ENCODE data around the gene VDR.

The VDR gene

DNA sequence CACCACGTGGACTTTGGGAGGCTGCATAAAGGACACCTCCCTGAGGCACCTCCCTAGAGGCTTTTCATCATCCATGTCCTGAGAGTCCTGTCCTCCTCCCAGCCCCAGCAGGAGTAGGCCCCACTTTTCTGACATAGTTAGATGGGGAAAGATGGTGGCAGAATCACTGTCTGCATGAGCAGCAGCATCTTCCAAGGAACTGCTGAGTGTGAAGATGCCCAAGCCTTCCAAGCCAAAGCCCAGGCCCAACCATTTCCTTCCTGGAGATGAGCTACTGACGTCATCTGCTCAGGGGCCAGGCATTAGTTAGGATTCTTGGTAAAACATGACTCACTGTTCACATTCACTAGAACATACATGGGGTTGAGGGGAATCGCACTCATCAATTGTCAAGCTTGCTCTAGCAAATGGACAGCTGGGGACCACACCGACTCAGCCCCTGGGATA is 37.3 kb downstream of the VDR start:
- H3K4me1 ChIP-seq (ENCODE audit: control insufficient read depth, insufficient read depth, low read length): no peaks in the 10 kb centered on the region
- no peaks in the 10 kb centered on the region for H3K9me3 ChIP-seq (ENCODE audit: control insufficient read depth, insufficient read depth, low read length)
- H3K36me3 ChIP-seq (ENCODE audit: control insufficient read depth, insufficient read depth, low read length): no peaks in the 10 kb centered on the region
- H3K27ac ChIP-seq (ENCODE audit: low read depth, low read length): no peak overlapping the region
- no peak overlapping the region for H3K4me3 ChIP-seq (ENCODE audit: low read depth, low read length)
- no peak overlapping the region for H3K9ac ChIP-seq (ENCODE audit: low read depth, low read length)
- H3K27me3 ChIP-seq (ENCODE audit: control insufficient read depth, insufficient read depth, low read length): no peaks in the 10 kb centered on the region

DNA sequence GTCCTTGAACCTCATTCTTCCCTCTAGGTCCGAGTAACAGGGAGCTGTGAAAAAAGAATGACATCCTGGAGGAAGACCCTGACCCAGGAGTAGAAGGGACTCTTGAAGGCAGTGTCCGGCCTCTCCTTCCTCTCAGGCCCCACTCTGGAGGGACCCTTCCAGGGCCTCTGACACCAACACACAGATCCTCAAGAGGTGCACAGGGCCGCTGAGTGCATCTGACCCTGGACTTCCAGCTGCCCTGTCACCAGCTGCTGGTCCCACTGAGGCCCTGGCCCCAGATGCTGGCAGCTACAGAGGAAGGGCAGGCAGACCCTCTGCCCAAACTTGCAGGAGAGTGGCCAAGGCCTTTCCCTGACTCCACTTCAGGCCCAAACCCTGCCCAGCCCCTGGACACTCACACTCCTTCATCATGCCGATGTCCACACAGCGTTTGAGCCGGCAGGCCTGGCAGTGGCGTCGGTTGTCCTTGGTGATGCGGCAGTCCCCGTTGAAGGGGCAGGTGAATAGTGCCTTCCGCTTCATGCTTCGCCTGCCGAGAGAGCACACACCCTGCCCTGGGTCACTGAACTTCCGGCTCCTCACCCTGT is 40.1 kb downstream of the VDR start:
- H3K27me3 ChIP-seq (ENCODE audit: control insufficient read depth, insufficient read depth, low read length): no peaks in the 10 kb centered on the region
- H3K9me3 ChIP-seq (ENCODE audit: control insufficient read depth, insufficient read depth, low read length): no peaks in the 10 kb centered on the region
- H3K36me3 ChIP-seq (ENCODE audit: control insufficient read depth, insufficient read depth, low read length): no peaks in the 10 kb centered on the region
- no peak overlapping the region for H3K27ac ChIP-seq (ENCODE audit: low read depth, low read length)
- no peak overlapping the region for H3K9ac ChIP-seq (ENCODE audit: low read depth, low read length)
- H3K4me3 ChIP-seq (ENCODE audit: low read depth, low read length): no peak overlapping the region
- no peaks in the 10 kb centered on the region for H3K4me1 ChIP-seq (ENCODE audit: control insufficient read depth, insufficient read depth, low read length)

DNA sequence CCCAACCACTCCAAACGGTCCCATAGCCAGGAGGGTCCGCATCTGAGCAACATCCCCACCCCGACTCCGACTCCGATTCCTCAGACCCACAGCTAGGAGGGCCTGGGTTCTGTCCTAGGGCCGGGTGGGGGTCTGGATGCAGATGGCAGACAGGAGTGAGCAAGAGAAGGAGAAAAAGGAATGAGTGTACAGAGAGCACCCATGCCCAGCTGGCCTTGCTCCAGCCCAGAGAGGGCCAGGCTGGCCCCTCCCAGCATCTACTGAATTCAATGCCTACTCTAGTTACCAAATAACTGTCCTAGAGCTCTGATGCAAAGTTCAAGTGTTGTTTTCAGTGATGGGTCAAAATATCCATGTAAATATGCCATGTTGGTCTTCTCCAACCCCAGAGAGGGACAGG is 40.8 kb downstream of the VDR start:
- no peaks in the 10 kb centered on the region for H3K4me1 ChIP-seq (ENCODE audit: control insufficient read depth, insufficient read depth, low read length)
- no peak overlapping the region for H3K27ac ChIP-seq (ENCODE audit: low read depth, low read length)
- no peaks in the 10 kb centered on the region for H3K9me3 ChIP-seq (ENCODE audit: control insufficient read depth, insufficient read depth, low read length)
- no peak overlapping the region for H3K4me3 ChIP-seq (ENCODE audit: low read depth, low read length)
- H3K9ac ChIP-seq (ENCODE audit: low read depth, low read length): no peak overlapping the region
- no peaks in the 10 kb centered on the region for H3K27me3 ChIP-seq (ENCODE audit: control insufficient read depth, insufficient read depth, low read length)
- H3K36me3 ChIP-seq (ENCODE audit: control insufficient read depth, insufficient read depth, low read length): no peaks in the 10 kb centered on the region

DNA sequence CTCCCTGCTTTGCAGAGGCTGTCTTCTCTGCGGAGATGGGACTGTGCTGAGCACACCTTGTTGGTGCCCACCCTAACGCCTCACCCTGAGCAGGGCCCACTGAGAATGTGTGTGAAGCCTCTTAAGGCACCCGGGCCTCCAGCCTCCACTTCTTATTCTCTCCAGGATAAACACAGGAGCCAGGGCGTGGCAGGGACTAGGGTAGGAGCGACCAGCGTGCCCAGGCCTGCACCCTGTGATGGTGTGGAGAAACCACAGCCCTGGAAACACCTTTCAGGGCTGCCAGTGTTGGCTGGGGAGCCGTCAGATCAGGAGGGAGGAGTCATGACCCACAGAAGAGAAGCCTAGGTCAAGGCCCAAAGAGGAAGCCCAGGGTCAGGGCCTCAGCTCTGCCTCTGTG is 41.3 kb downstream of the VDR start:
- no peaks in the 10 kb centered on the region for H3K36me3 ChIP-seq (ENCODE audit: control insufficient read depth, insufficient read depth, low read length)
- no peaks in the 10 kb centered on the region for H3K9me3 ChIP-seq (ENCODE audit: control insufficient read depth, insufficient read depth, low read length)
- H3K9ac ChIP-seq (ENCODE audit: low read depth, low read length): no peak overlapping the region
- H3K27me3 ChIP-seq (ENCODE audit: control insufficient read depth, insufficient read depth, low read length): no peaks in the 10 kb centered on the region
- no peak overlapping the region for H3K4me3 ChIP-seq (ENCODE audit: low read depth, low read length)
- no peak overlapping the region for H3K27ac ChIP-seq (ENCODE audit: low read depth, low read length)
- no peaks in the 10 kb centered on the region for H3K4me1 ChIP-seq (ENCODE audit: control insufficient read depth, insufficient read depth, low read length)

DNA sequence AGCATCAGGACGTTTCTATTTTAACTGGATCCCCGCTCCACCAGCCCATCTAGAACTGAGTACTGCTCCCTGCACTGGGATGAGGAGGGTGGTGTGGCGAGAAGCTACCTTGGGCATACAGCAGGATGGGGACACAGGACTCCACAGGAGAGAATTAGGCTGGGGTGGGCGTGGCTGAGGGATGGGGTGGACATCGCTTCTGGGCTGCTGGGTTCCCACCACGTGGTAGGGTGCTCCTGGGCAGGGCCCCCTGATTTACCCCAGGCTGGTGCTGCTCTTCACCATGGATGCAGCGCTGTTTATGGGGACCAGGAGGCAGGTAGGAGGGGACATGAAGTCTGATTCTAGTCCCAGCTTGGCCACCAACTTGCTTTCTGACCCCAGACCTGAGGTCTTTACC is 41.9 kb downstream of the VDR start:
- no peaks in the 10 kb centered on the region for H3K27me3 ChIP-seq (ENCODE audit: control insufficient read depth, insufficient read depth, low read length)
- H3K4me3 ChIP-seq (ENCODE audit: low read depth, low read length): no peak overlapping the region
- H3K4me1 ChIP-seq (ENCODE audit: control insufficient read depth, insufficient read depth, low read length): no peaks in the 10 kb centered on the region
- H3K9me3 ChIP-seq (ENCODE audit: control insufficient read depth, insufficient read depth, low read length): no peaks in the 10 kb centered on the region
- no peak overlapping the region for H3K9ac ChIP-seq (ENCODE audit: low read depth, low read length)
- H3K27ac ChIP-seq (ENCODE audit: low read depth, low read length): no peak overlapping the region
- H3K36me3 ChIP-seq (ENCODE audit: control insufficient read depth, insufficient read depth, low read length): no peaks in the 10 kb centered on the region

DNA sequence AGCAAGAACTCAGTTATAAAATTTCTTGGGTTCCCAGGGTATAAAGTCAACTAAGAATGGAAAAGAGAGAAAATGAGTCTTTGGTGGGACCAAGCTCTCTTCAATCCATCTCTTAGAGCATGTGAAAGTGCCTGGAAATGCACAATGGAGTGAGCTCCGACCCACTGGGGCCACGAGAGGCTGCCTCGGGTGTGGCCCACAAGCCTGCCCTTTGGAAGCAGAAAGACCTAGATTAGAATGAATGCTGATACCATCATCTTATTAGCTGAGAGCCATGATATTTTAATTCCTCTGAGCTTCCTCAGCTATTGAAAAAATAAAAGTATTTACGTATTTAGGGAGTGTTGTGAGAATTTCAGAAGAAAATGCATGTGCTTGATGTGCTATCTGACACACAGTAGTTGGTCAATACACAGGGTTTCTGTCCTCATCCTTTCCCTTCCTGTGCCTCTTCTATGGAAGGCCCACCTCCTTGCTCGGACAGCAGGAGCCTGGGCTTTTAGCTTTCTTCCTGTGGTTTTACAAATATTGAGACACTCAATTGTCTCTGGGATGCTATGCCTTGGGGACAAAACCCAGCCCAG is 42.5 kb downstream of the VDR start:
- H3K27me3 ChIP-seq (ENCODE audit: control insufficient read depth, insufficient read depth, low read length): no peaks in the 10 kb centered on the region
- no peaks in the 10 kb centered on the region for H3K4me1 ChIP-seq (ENCODE audit: control insufficient read depth, insufficient read depth, low read length)
- no peak overlapping the region for H3K4me3 ChIP-seq (ENCODE audit: low read depth, low read length)
- H3K36me3 ChIP-seq (ENCODE audit: control insufficient read depth, insufficient read depth, low read length): no peaks in the 10 kb centered on the region
- no peaks in the 10 kb centered on the region for H3K9me3 ChIP-seq (ENCODE audit: control insufficient read depth, insufficient read depth, low read length)
- H3K9ac ChIP-seq (ENCODE audit: low read depth, low read length): no peak overlapping the region
- no peak overlapping the region for H3K27ac ChIP-seq (ENCODE audit: low read depth, low read length)

DNA sequence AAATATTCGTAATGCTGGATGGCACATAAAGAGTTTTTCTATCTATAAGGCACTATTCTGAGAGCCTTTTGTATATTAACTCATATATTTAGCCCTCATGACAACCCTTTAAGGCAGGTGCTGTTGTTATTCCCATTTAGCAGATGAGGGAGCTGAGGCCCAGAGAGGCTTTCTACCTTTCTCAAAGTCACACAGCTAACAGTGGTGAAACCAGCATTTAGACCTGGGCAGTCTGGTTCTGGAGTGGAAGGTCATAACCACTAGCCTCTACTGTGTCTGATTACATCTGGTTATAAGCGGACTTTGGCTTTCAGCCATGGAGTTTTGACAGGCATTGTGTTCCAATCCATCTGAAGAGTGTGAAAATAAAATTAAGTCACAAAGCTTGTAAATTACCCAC is 43.9 kb downstream of the VDR start:
- no peak overlapping the region for H3K27ac ChIP-seq (ENCODE audit: low read depth, low read length)
- H3K4me3 ChIP-seq (ENCODE audit: low read depth, low read length): no peak overlapping the region
- H3K27me3 ChIP-seq (ENCODE audit: control insufficient read depth, insufficient read depth, low read length): no peaks in the 10 kb centered on the region
- H3K9ac ChIP-seq (ENCODE audit: low read depth, low read length): no peak overlapping the region
- H3K9me3 ChIP-seq (ENCODE audit: control insufficient read depth, insufficient read depth, low read length): no peaks in the 10 kb centered on the region
- H3K4me1 ChIP-seq (ENCODE audit: control insufficient read depth, insufficient read depth, low read length): no peaks in the 10 kb centered on the region
- H3K36me3 ChIP-seq (ENCODE audit: control insufficient read depth, insufficient read depth, low read length): no peaks in the 10 kb centered on the region

DNA sequence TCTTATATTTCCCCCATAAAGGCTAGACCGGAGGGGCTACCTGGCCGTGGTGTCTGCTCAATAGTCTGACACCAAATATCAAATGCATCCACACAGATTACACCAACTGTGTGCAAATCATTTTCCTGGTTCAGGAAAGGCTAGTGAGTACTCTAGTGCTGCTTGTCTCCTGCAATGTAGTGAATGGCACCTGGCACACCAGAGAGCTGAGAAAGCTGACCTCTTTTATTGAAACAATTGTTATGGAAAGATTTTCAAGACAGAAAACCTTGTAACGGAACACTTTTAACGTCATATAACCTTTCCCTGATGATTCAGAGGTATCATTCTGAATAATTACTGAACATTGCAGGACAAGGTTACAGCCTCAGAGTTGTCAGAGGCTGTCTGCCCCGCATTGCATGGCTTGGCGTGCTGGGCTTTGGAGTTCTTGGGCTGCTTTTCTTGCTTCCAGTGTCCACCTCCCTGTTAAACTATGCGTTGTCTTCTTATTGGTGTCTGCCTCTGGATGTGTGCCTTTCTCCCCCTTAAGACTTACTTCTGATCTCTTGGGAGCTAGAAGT is 44.4 kb downstream of the VDR start:
- no peak overlapping the region for H3K4me3 ChIP-seq (ENCODE audit: low read depth, low read length)
- H3K9me3 ChIP-seq (ENCODE audit: control insufficient read depth, insufficient read depth, low read length): no peaks in the 10 kb centered on the region
- H3K27ac ChIP-seq (ENCODE audit: low read depth, low read length): no peak overlapping the region
- no peaks in the 10 kb centered on the region for H3K4me1 ChIP-seq (ENCODE audit: control insufficient read depth, insufficient read depth, low read length)
- H3K9ac ChIP-seq (ENCODE audit: low read depth, low read length): no peak overlapping the region
- H3K27me3 ChIP-seq (ENCODE audit: control insufficient read depth, insufficient read depth, low read length): no peaks in the 10 kb centered on the region
- H3K36me3 ChIP-seq (ENCODE audit: control insufficient read depth, insufficient read depth, low read length): no peaks in the 10 kb centered on the region

DNA sequence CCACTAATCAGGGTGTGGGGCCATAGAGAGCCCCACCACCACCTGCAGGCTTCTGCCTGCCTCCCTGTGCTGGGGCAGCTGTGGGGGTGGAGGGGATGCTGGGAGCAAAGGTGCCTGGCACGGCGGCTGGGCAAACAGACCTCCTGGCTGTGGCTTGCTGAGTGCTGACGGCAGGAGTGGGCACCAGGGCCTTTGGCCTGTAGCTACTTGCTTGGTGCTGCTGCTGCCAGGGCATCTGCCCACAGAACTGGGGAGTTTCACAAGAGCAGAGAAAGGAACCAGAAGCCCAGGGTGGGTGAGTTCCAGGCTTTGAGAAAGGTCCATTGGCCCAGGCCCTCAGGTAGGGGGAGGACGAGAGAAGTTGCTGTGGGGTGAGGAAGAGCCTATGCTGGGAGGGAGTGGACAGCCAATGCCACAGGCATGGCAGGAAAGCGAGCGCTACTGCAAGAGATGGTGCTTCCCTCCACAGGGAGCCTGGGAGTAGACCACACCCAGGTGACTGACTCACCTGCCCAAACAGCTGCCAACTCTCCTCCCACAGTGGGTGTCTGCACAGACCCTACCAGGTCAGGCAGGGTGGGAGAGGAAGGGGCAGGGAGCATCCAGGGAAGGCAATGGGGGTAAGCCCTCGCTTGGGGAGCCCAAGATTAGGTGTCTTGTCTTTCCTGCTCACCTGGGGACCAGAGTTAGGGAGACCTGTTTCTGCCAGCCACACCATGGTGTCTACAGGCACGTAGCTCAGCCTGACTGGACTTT is 46.1 kb downstream of the VDR start:
- H3K4me3 ChIP-seq (ENCODE audit: low read depth, low read length): no peak overlapping the region

DNA sequence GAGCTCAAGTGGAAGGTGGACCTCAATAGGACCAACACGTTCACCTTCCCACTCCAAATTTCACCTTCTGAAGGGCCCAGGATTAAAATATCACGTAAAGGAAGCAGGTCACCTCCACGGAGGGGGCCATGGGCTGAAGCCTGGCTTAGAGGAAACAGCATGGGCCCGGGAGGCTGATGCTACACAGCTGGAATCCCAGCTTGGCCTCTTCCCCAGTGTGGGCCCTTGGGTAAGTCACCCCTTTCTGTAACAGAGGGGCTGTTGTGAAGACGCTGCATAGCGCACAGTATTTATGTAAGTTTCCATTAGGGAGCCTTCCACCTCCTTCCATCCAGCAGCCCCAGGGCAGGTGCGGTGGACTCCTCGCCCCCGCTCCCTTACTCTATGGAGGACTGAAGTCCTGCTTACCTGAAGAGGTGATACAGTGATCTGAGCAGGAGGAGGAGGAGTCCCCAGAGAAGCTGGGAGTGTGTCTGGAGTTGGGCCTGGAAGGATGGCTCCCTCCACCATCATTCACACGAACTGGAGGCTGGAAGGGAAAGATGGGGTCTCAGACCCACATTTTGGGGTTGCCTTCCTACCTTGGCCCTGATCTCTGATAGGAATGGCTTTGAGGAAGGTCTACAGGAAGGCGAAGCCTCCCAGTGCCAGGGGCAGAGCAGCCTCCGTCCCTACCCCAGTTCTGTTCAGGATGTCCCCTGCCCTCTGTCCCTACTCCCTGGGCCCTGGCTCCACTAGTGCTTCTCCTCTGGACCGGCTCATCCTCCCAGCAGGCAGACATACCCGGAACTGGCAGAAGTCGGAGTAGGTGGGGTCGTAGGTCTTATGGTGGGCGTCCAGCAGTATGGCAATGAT is 47.8 kb downstream of the VDR start:
- H3K4me3 ChIP-seq (ENCODE audit: low read depth, low read length): no peak overlapping the region
- no peak overlapping the region for H3K27ac ChIP-seq (ENCODE audit: low read depth, low read length)

More for the DNA sequence above, 46.1 kb downstream of the VDR start:
- H3K27ac ChIP-seq (ENCODE audit: low read depth, low read length): no peak overlapping the region
- H3K36me3 ChIP-seq (ENCODE audit: control insufficient read depth, insufficient read depth, low read length): no peaks in the 10 kb centered on the region
- H3K9ac ChIP-seq (ENCODE audit: low read depth, low read length): no peak overlapping the region
- no peaks in the 10 kb centered on the region for H3K27me3 ChIP-seq (ENCODE audit: control insufficient read depth, insufficient read depth, low read length)
- H3K9me3 ChIP-seq (ENCODE audit: control insufficient read depth, insufficient read depth, low read length): no peaks in the 10 kb centered on the region
- H3K4me1 ChIP-seq (ENCODE audit: control insufficient read depth, insufficient read depth, low read length): no peaks in the 10 kb centered on the region

More for the DNA sequence above, 47.8 kb downstream of the VDR start:
- Histone ChIP-seq H3K9ac (ENCODE audit: low read depth, low read length) (no peak overlapping the region), H3K9me3 (ENCODE audit: control insufficient read depth, insufficient read depth, low read length) (no peaks in the 10 kb centered on the region), H3K4me1 (ENCODE audit: control insufficient read depth, insufficient read depth, low read length) (no peaks in the 10 kb centered on the region), H3K36me3 (ENCODE audit: control insufficient read depth, insufficient read depth, low read length) (no peaks in the 10 kb centered on the region), H3K27me3 (ENCODE audit: control insufficient read depth, insufficient read depth, low read length) (no peaks in the 10 kb centered on the region)

All from HUES48 (cell line).